B cell (primary cell): Measurements from ENCODE around the gene TMEM253. TPM values are rescaled to one million over a fixed set of nuclear protein-coding genes. Genes with fewer than 3 reads are reported as not detected.
A peak's percentile ranks its signal among the peaks of the same experiment; 100 is the strongest.

Source experiments
- ATAC-seq: fragments of 200-7000 bp; cut with Tn5 transposase; one replicate; pipeline ENCODE4 v1.10.0; 2021; ENCODE audit warnings: low read depth, mild to moderate bottlenecking, moderate number of reproducible peaks, moderate library complexity
- CTCF ChIA-PET: fragments of 350-600 bp; sonication (Branson Sonifier 250); formaldehyde crosslinking; loops from one replicate; lab custom pipeline; 2021; ENCODE audit warnings: antibody characterized with exemption, inconsistent platforms; lab: Charles Lee
- POLR2A ChIA-PET: fragments of 350-600 bp; sonication (Branson Sonifier 250); formaldehyde crosslinking; loops from one replicate; lab custom pipeline; 2021; ENCODE audit warnings: antibody characterized with exemption; lab: Charles Lee
- DNase-seq: peaks from one replicate; pipeline ENCODE4 v3.0.0; 2013
- H2AFZ ChIP-seq: 2 replicates; pipeline ENCODE4 v1.6.1; 2012; ENCODE audit warnings: mild to moderate bottlenecking, low read depth, low read length; ENCODE audit not compliant: insufficient read depth, poor library complexity, severe bottlenecking
- H3K27ac ChIP-seq, 2 donors: 1 replicate in 1 of 2; 2 replicates in 1 of 2; pipeline ENCODE4 v1.5.1; 2012 to 2013; ENCODE audit warnings: low read length in 2 of 2, mild to moderate bottlenecking in 2 of 2, moderate library complexity in 1 of 2
- H3K27me3 ChIP-seq, 4 experiments: fragments of 200-600 bp in 1 of 4; sonication (generic) in 1 of 4; replicated peaks in 1 of 4; 1 replicate in 2 of 4; 2 replicates in 2 of 4; pipeline versions ENCODE4 v1.6.1 to v1.7.0; 2013 to 2016; ENCODE audit warnings: low read length in 3 of 4, mild to moderate bottlenecking in 2 of 4, mixed read lengths in 1 of 4, moderate library complexity in 1 of 4; ENCODE audit not compliant: insufficient read depth in 4 of 4, control insufficient read depth in 3 of 4; ENCODE audit errors: control extremely low read depth in 1 of 4
- H3K36me3 ChIP-seq, 2 experiments: replicated peaks in 1 of 2; 1 replicate in 1 of 2; 2 replicates in 1 of 2; pipeline versions ENCODE4 v1.6.1 to v1.7.1; 2013; ENCODE audit warnings: low read length in 1 of 2; ENCODE audit not compliant: insufficient read depth in 2 of 2, control insufficient read depth in 1 of 2; ENCODE audit errors: control extremely low read depth in 1 of 2, extremely low read depth in 1 of 2
- H3K4me1 ChIP-seq, 2 donors: fragments of 200-600 bp in 1 of 2; sonication (generic) in 1 of 2; 1 replicate in 1 of 2; 2 replicates in 1 of 2; pipeline versions ENCODE4 v1.5.1 to v1.6.1; 2013 to 2017; ENCODE audit warnings: low read length in 2 of 2; ENCODE audit not compliant: control insufficient read depth in 2 of 2, insufficient read depth in 2 of 2
- H3K4me2 ChIP-seq: replicated peaks from 2 replicates; pipeline ENCODE3; 2012; ENCODE audit warnings: mild to moderate bottlenecking, low read depth, low read length; ENCODE audit not compliant: poor library complexity, severe bottlenecking
- H3K4me3 ChIP-seq, 5 experiments: fragments of 200-600 bp in 1 of 5; sonication (generic) in 1 of 5; 1 replicate in 3 of 5; 2 replicates in 2 of 5; pipeline versions ENCODE4 v1.5.1 to v1.7.0; 2011 to 2016; ENCODE audit warnings: low read length in 4 of 5, mild to moderate bottlenecking in 4 of 5, low read depth in 2 of 5, control low read depth in 1 of 5, moderate library complexity in 1 of 5; ENCODE audit not compliant: insufficient read depth in 1 of 5; ENCODE audit errors: control extremely low read depth in 1 of 5, extremely low read depth in 1 of 5
- H3K79me2 ChIP-seq: fragments of 200-600 bp; sonication (generic); one replicate; pipeline ENCODE4 v1.6.0; 2016; ENCODE audit warnings: low read length; ENCODE audit not compliant: control insufficient read depth, insufficient read depth
- H3K9ac ChIP-seq: fragments of 200-600 bp; sonication (generic); 2 replicates; pipeline ENCODE4 v1.6.1; 2017; ENCODE audit warnings: mild to moderate bottlenecking, low read length, moderate library complexity
- H3K9me3 ChIP-seq, 3 donors: one replicate each; pipeline versions ENCODE4 v1.6.1 to v1.7.1; 2013; ENCODE audit warnings: low read length in 2 of 3; ENCODE audit not compliant: control insufficient read depth in 2 of 3, insufficient read depth in 1 of 3; ENCODE audit errors: control extremely low read depth in 1 of 3
- H4K20me1 ChIP-seq: 2 replicates; pipeline ENCODE4 v1.6.0; 2012; ENCODE audit warnings: mild to moderate bottlenecking, low read length; ENCODE audit not compliant: insufficient read depth, control insufficient read depth, poor library complexity, severe bottlenecking
- H3K27ac Mint-ChIP-seq: one replicate; pipeline ENCODE4 v1.8.0; 2021; ENCODE audit warnings: mixed read lengths
- H3K27me3 Mint-ChIP-seq: one replicate; pipeline ENCODE4 v1.8.0; 2021; ENCODE audit warnings: mixed read lengths
- H3K4me1 Mint-ChIP-seq: one replicate; pipeline ENCODE4 v1.8.0; 2021; ENCODE audit warnings: mixed read lengths
- H3K4me3 Mint-ChIP-seq: one replicate; pipeline ENCODE4 v1.8.0; 2021; ENCODE audit warnings: mixed read lengths
- H3K9me3 Mint-ChIP-seq: one replicate; pipeline ENCODE4 v1.8.0; 2022; ENCODE audit warnings: mixed read lengths; ENCODE audit not compliant: insufficient read depth
- CTCF ChIP-seq: fragments of 200-600 bp; IDR thresholded peaks from one replicate; pipeline ENCODE4 v1.8.0; 2022; ENCODE audit warnings: antibody characterized with exemption, mild to moderate bottlenecking
- EZH2 ChIP-seq: IDR thresholded peaks from 2 replicates; pipeline ENCODE4 v1.6.1; 2012; ENCODE audit warnings: borderline replicate concordance, low read depth, mild to moderate bottlenecking, moderate library complexity, low read length; ENCODE audit not compliant: insufficient read depth, poor library complexity, severe bottlenecking
- WGBS: methylation state at CpG from one replicate; pipeline ENCODE4 v1.1.5; 2013; ENCODE audit warnings: missing lambda C conversion rate; ENCODE audit not compliant: insufficient coverage; 5-methylcytosine and 5-hydroxymethylcytosine counted together
- intact Hi-C: fragments of 100-400 bp; cut with micrococcal nuclease; formaldehyde crosslinking; loops from one replicate; pipeline ENCODE4 v1.10.0; 2022
- polyA plus RNA-seq: library from polyadenylated mRNA; depleted of rRNA; stranded (reverse); fragments of >200 nt; gene quantifications from 2 replicates; pipeline ENCODE4 v1.2.3, GENCODE V29; 2012
- total RNA-seq, 2 donors: library from RNA; stranded (reverse); fragments of 120-200 nt in 1 of 2; gene quantifications; 1 replicate in 1 of 2; 2 replicates in 1 of 2; pipeline versions ENCODE4 v1.2.3 to v1.2.4, GENCODE V29; 2013 to 2022

The TMEM253 gene
- total and polyA plus RNA-seq, 2 donors (not counting 1 experiment from before 2014, with no cell fraction given): not detected

DNA sequence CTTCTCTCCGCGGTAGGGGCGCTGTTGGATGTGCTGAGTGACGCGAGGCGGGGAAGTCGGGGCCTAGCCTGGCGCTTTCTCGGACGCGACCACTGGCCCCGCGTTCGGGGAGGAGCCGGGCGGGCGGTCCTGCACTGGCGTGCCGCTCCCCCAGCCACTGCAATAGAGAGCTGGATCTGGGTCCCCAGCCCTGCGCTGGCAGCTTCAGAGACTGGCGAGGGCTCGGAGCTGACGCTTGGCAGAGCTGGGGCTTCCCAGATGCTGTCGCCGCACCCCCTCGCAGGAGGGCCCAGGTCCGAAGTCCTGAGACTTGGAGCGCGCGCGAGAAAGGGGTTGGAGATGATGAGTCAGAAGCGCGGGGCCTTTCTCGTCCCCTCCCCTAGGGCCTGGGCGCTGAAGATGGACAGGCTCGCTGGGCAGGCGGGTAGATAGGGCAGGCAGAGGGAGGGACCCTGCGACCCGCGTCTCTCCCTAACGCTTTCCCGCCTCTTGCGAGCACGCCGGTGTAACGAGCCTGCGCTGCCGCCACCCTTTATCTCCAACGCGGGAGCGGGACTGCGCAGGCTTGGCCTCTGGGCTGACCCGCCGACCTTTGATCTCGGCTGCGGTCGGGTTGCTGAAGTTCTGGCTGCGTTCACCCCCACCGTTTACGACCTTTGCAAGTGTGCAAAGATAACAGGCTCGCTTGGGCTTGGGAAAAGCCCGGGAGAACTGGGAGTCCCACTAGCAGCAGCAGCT is 3.0 kb downstream of the TMEM253 start:
- H3K27me3 ChIP-seq: peaks cover 0 to 25% (median 15%) of the 10 kb centered on the region in 4 experiments
- H4K20me1 ChIP-seq: no peaks in the 10 kb centered on the region
- H3K4me2 ChIP-seq: peak overlapping the region; percentile 75
- ATAC-seq (peak; percentile 86), DNase-seq (peak; percentile 97)
- Mint-ChIP-seq H3K9me3 (no peaks in the 10 kb centered on the region), H3K4me1 (peaks cover 15% of the 10 kb centered on the region), H3K27ac (peak overlapping the region; percentile 96), H3K27me3 (peaks cover 26% of the 10 kb centered on the region), H3K4me3 (peak overlapping the region; percentile 78)
- peaks cover 17 to 25% of the 10 kb centered on the region in 2 donors for H3K4me1 ChIP-seq
- H3K36me3 ChIP-seq: no peaks in the 10 kb centered on the region
- intact Hi-C loops: loop anchor here (1.0 to 10.0 kb wide), 11 partner anchors 12 to 762 kb away; partner anchors contain the start of genes CHD8, HNRNPC, METTL3 and NDRG2
- no peaks in the 10 kb centered on the region for H3K79me2 ChIP-seq
- peak overlapping the region; percentile 93 to 96 for H3K27ac ChIP-seq
- peak overlapping the region; percentile 83 for H2AFZ ChIP-seq
- POLR2A ChIA-PET: interaction anchor here (0.6 to 2.6 kb wide), 7 partner anchors 11 to 366 kb away, joined by 3 to 27 read pairs (median 7); partner anchors contain the start of gene ARHGEF40
- H3K4me3 ChIP-seq: peak overlapping the region; percentile 72 to 92 (median 84)
- CTCF ChIA-PET: interaction anchor here (0.8 to 11.8 kb wide), 18 partner anchors 9 to 176 kb away, joined by 3 to 348 read pairs (median 6); partner anchors contain the start of genes ARHGEF40, NDRG2 and RPGRIP1
- TF ChIP-seq EZH2 (no peak), CTCF (peak; percentile 76)
- H3K9me3 ChIP-seq: no peaks in the 10 kb centered on the region
- under 1% methylated on average over 62 of the region's 62 CpGs for WGBS
- H3K9ac ChIP-seq: peak overlapping the region; percentile 87
